Activated CD4-positive, alpha-beta T cell treated with anti-CD3 and anti-CD28 coated beads, Interleukin-2, amount 50 U/mL, for 24 hours (primary cell): ENCODE results near the gene ENAH.
"Not testable (repeated sequence)": the region's sequence is repeated elsewhere in the genome, so short reads cannot be mapped to it uniquely, and the experiment has no call there.

Experiments
- DNase-seq, 2 donors: peaks; one replicate each; pipeline ENCODE4 v3.0.0-alpha.2; 2020; ENCODE audit warnings: low read depth in 1 of 2, low spot score in 1 of 2

Gene ENAH

DNA sequence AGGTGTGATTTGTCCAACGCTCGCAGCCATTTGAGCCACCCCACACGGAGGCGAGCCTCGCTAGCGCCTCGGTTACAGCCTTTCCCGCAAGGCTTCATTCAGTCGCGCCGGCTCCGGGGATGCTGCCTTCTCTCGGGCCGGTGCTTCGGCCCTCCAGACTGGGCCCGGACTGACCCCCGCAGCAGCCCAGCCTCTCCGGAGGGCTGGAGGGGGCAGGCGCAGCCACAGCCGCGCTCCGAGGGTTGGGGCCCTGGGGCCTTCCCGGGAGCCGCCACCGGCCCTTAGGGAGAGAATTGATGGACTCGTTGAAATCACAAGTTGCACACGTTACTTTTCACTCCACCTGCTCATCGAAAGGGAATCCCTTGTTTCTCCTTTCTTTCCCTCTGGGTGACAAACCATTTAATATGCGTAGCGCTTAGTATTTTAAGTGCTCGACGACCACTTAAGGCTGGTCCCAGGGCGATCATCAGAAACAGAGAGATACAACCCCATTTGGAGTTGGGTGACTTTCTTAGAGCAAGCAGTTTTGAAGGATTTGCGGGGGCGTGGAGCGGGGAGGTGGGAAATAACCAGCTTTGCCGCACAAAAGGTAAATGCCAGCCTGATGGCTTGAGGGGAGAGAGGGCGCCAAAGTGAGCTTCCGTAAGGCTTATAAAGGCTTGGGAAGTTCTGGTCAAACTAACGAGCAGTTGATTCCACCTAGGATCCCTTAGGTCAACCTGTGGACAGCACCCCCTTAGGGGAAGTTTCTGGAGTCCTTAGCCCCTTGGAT is 24.6 kb upstream of the ENAH start:
- DNase-seq: no peak

DNA sequence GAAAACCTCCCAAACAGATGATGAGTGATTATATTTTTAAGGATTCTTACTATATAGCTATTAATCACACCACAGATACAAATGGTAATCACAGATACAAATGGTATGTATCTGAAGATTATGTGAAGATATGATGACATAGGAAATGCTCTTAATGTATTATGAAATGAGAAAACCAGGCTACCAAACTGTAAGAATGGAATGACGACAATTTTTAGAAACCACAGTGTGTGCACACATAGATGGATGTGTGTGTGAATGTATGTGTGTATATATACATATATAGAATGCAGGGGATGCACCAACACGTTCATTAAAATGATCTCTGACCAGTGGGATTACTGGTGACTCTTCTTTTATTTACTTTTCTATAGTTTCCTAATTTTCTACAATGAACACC is 21.5 kb upstream of the ENAH start:
- no peak for DNase-seq

DNA sequence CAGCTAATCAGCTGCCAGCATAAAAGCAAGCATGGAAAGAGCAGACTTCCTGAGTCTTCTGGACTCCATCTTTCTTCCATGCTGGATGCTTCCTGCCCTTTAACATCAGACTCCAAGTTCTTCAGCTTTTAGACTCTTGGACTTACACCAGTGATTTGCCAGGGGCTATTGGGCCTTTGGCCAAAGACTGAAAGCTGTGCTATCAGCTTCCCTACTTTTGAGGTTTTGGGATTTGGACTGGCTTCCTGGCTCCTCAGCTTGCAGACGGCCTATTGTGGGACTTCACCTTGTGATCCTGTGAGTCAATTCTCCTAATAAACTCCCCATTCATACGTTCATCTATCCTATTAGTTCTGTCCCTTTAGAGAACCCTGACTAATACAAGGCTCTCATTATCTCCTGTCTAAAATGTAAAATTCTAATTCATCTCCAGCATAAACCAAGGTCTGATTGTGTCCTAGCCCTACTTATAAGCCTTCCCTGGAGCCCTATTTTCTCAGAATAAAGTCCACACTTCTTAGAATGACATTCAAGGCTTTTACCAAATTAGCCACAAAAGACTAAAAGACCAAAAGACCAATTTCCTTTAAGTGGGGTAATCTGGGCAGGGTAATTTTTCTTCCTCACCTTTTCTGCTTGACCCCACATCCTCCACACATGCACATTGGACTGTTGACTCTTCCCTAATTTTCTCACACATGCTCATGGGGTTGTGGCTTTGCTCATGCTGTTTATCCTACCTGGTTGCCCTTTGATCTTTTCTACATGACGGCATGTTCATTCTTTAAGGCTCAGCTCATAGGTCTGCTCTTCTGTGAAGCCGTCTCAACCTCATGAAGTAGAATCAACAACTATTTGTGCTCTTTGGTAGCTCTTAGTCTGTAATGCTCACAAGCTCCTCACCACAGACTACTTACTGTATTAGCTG is 18.1 kb upstream of the ENAH start:
- DNase-seq: no peak

DNA sequence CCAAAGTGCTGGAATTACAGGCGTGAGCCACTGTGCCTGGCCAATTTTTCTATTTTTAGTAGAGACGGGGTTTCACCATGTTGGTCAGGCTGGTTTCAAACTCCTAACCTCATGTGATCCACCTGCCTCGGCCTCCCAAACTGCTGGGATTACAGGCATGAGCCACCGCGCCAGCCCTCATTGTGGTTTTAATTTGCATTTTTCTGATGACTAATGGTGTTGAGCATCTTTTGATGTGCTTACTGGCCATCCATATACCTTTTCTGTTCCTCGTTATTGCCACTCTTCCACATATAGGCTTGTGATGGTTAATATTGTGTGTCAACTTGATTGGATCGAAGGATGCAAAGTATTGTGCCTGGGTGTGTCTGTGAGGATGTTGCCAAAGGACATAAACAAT is 17.4 kb upstream of the ENAH start:
- no peak for DNase-seq

DNA sequence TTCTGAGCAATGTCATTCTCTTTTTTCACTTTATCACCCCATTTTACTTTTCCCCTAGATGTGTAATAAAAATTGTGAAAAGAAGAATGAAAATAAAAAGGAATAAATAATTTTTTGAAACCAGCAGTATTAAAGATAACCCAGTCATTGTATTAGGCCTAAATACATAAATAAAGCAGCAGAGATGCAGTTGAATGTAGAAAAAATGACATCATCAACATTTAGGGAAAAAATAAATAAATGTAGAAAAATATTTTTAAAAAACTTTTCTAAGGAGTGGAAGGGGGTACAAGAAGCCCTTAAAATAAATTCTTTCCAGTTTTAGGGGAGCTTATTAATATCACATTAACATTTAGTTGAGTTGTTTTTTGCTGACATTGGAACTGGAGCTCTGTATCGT is 15.3 kb upstream of the ENAH start:
- no peak for DNase-seq

DNA sequence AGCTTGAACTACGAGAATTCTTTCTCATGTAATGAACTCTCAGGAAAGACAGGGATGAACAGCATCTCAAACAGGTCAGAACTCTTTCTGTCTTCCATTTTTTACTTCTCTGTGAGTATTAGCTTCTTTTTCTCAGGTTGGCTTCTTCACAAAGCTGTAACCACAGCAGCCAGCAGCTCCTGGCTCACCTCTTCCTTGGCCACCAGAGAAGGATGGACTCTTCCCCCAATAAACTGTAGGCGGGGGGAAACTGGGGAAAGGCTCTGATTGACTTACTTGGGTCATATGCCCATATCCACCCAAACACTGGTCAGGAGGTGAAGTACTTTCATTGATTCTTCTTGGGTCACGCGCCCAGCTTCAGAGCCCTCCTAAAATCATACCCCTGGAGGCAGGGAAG is 14.4 kb upstream of the ENAH start:
- DNase-seq: no peak

DNA sequence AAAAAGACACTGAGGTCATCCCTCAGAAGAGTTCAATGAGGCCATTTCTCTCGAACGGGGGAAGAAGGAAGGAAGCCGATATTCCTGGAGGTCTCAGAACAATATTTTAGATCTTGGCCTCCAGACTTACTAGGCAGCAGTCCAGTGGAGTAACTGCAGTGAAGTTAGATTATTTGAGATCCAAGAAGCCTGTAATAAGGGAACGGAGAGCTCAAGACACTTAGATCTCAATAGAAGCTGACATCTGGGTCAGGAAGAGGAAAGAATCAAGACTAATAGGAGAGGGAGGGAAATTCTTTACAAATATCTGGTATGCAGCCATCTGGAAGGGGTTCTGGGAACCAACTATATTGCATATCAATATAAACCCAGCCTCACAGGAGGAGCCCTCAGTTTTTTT is 13.6 kb upstream of the ENAH start:
- DNase-seq: no peak

DNA sequence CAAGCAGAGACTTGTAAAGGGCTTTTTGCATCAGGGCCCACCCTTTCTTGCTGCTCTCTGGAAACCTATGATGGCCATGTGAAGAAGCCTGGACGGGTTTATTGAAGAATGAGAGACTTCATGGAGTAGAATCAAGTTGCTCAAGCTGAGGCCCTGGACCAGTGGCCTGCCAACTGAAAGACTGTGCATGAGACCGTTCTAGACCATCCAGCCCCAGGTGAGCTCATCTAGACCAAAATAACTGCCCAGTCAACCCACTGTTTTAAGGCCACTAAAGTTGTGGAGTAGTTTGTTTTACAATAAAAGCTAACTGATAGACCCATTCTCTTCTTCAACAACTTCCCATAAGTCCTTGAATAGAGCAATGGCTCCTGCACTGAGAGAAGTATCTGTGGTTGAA is 11.8 kb upstream of the ENAH start:
- DNase-seq: no peak

DNA sequence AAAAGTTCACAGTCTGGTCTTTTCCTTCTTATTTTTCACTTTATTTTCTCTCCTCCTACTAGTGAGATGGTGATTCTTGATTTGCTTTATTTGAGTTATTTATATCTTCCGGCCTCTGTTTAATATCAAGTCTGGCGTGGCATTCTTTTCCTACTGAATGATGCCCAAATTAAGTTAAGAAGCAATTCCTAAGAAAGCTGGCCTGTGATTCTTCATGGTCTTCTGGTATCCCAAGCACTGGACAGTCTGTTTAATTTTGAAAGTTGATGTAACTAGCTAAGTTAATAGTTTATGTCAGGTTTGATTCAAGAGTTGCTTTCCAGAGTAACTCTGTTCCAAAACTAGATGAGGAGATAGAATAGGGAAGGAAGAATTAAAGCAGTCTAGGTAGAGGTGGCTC is 9.2 kb upstream of the ENAH start:
- no peak for DNase-seq

DNA sequence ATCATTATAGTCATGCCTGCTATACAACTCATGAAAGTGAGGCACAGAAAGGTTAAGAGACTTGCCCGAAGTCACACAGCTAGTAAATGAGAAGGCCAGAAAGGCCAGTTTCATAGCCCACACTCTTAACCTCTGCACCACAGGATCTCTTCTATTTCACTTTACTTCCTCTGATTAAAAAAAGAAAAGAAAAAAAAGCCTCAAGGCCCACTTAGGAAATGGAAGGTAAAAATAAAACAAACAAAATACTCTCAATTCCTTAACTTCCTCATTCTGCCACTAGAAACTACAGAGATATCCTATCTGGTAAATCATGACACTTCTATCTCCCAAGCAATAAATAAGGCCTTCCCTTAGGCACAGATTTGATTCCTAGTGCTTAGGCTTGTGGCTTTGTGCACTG is 7.6 kb upstream of the ENAH start:
- no peak for DNase-seq

DNA sequence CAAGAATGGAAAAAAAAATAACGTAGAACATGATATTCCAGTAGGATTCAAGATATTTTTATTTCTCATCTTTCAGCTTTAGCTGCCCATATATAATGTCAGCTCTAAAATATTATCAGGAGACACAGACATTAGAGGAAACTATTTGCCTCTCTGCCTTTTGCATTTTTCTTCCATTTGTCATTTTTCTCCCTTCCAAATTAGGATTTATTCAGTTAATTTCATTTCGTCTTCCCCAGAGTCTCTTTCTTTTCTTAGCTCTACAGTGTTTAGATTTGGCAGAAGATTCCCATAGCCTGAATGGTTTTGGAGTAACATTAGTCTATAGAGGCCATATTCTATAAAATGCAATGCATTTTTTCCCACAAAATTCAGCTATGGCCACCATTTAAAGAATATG is 5.1 kb upstream of the ENAH start:
- no peak for DNase-seq

DNA sequence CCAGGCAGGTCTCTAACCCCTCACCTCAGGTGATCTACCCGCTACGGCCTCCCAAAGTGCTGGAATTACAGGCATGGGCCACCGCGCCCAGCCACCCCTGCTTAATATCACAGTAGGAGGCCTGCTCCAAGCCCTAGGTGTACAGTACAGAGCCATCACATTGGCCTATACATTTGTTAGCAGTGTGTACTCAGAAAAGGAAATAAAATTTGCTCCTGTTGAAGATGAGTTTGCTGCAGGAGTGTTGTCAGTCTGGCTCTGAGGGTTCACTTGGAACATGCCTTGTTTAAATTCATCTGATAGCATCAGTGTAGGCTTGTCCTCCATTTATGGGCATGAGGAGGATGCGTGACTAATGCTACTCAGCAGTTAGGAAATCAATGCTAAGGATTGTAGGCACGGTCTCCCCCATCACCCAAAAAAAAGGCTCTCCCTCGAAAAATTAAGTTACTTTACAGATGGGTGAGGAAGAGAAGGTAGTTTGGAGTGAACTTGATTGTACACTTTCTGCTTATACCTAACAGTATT is 4.6 kb upstream of the ENAH start:
- DNase-seq: no peak

DNA sequence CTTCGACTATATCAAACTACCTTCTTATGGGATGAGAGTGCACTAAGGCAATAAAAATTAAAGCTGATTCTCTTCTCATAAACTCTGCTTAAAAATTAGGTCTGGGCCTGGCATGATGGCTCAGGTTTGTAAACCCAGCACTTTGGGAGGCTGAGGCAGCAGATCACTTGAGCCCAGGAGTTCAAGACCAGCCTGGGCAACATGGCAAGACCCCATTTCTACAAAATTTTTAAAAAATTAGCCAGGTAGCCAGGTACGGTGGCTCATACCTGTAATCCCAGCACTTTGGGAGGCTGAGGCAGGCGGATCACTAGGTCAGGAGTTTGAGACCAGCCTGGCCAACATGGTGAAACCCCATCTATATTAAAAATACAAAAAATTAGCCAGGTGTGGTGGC is 3.3 kb upstream of the ENAH start:
- not testable (repeated sequence) for DNase-seq

DNA sequence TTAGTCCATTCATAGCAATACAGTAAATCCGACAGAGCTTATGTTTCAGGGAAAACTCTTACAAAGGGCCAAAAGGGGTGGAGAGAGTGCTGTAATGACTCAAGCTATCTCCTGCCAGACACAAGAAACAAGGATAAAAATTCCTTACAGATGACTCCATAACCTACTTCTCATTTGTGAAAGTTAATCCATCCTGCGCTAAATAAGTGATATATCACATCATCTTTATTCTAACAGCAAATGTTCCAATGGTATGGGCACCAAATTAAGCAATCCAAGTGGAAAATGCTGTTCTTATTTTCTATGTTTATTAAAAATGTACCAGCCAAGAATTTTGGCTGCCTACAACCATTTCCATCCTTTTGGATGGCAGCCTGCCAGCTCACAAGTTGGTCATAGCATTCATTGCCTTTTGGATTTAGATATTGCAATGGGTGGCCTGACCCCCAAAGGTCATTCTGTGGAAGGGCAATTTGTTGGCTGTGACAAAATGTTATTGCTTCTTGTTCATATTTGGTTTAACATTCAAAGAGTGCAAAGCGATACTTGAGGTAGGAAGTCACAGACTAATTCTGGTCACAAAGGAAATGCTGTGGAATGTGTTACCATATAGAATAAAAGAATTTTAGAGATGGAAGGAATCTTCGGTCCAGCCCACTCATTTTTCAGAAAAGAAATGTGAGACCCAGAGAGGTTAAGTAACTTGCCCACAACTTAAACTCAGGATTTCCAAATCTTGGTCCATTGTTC is 2.8 kb upstream of the ENAH start:
- DNase-seq: no peak

DNA sequence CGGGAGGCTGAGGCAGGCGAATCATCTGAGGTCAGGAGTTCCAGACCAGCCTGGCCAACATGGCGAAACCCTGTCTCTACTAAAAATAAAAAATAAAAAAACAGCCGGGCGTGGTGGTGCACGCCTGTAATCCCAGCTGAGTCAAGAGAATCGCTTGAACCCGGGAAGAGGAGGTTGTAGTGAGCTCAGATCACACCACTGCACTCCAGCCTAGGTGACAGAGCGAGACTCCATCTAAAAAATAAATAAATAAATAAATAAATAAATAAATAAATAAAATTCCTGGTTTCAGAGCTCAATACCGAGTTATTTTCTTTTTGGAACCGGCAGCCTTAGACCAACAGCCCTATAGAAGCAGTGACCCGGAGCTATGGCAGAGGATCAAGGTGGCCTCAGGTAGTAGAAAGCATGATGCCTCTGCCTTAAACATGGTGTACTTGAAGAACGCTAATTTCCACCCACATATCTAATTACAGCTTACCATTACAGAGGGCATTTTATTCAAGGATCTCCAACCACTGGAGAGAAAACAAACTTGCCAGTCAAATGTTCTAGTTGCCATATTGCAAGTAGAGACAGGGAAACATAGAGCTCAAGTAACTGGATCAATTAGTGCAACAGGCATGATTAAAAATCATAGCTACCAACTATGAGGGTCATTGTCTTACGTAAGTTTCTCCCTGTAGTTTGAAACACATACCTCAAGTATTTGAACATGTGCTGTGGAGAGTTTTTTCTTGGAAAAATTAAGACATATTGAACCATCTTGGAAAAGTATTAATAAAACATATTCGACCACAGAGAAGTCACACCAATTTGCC is 2.0 kb upstream of the ENAH start:
- no peak for DNase-seq

DNA sequence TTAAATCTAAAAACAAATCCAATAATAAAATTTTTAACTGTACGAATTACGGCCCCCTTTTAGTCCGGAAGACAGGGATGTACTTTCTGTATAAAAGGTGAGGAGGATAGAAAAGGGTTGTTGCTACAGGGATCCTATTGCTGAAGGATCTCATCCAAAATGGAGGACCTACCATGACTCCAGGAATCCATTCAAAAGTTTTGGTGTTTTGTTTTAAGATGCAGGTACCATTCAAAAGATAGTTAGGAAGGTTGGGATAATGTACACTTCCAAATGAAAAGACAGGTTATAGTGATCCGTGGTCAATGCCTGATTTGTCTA is 1.3 kb upstream of the ENAH start:
- no peak for DNase-seq

DNA sequence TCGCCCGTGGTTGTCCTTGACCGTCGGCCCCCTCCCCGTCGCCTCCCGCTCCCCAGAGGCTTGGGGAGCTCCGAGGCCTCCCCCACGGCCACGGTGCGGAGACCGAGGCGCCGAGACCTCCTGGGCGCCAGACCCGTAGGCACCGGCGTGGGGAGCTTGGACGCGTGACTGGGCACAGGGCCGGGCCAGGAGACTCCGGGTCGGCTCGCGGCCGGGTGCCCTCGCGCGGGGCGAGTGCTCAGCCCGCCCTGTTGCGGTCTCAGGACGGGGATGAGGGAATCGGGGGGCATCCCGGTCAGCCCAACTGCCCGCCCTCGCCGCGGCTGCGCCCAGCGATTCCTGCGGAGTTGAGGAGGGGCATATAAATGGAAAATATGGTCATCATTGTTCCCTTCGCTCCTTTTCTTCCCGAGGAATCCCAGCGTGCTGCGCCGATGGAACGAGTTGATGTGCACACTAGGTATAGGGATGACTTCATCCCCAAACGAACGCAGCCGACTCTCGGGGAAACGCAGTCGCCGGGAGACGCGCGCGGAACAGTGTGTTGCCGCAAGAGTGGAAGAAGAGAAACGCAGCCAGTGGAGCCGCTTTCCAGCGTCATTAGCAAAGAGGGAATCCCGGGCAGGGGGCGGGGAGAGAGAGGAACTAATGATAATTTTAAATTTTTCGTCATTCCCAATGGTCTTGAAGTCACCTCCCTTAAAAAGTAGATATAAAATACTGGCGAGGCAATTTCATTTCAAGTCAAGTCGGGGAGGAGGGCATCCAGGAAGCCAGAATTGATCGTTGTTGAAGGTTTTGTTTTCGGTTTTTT is 747 bp upstream of the ENAH start:
- DNase-seq: no peak

DNA sequence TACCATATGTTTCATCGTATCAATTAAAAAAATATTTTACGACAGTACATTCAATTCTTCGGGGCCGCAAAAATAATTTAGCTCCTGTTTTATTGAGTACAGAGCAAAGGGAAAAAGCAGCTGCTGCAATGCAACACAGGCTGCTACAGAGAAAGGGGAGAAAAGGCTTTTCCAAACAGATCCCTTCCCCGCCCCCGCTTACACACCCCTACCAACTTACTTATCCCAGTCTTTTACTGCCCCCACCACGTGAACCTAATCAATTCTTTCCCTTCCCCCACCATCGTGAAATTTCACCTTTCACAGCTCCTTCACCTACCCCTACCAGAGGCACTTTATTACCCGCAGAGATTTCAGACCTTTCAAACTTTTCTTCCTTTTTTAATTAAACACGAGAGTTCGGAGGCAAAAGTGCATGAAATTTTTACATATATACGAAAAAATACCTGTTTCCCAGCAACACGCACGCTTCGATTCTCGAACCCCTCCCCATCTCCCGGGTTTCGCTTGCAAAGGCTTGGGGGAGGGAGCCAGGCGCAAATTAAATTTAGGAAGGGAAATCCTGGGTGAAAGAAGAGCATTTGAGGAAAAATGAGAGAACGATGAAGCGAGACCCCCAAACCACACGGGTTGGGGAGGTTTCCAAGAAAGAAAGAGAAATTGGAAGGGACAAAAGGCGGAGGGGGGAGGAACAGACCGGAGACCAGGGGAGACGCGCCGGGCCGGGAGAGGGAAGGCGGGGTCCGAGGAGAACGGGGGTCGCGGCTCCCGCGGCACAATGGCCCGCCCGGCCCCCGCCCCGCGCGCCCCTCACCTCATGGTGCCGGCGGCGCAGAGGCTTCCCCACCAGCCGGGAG is 823 bp downstream of the ENAH start:
- no peak for DNase-seq

DNA sequence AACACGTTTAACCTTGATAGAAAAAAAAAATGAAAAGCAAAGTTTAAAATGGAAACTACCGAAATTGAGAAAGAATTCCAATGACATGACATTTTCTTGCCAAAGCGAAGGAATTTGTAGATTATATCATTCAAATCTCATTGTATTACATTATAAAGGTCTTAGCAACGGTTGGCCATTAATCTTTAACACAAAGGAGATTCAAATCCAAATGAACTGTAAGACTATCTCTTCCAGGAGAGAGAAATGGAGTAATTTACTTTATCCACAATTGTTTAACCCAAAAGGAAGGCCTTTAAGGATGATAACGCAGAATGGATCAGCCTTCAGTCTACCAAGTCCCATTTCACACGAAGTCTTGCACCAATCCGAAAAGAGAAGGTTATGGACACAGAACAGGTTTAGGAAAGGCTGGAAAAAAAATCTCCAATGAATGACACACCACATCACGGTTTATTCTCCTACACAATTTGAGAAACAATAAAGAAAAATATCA is 1.5 kb downstream of the ENAH start:
- no peak for DNase-seq
